K562 (cell line): ENCODE results near the gene GNG3. TPM values are rescaled to one million over a fixed set of nuclear protein-coding genes. Genes with fewer than 3 reads are reported as not detected.

ENCODE experiments used
- ATAC-seq: fragments of 200-7000 bp; cut with Tn5 transposase; 3 replicates; pipeline ENCODE4 v1.9.1; 2020; ENCODE audit warnings: moderate library complexity
- BruUV-seq: library from RNA; stranded (reverse); fragments of 400-500 nt; replicated peaks from 2 replicates; lab custom pipeline; 2021; lab: Mats Ljungman, UMichigan
- CTCF ChIA-PET: fragments of 300-600 bp; formaldehyde crosslinking; extraction: SDS; loops from one replicate; lab custom pipeline; 2021; ENCODE audit warnings: low intra/inter-chr PET ratio; lab: Yijun Ruan, JAX
- POLR2A ChIA-PET: fragments of 300-600, 350-650 bp; sonication (Branson Sonifier 250); formaldehyde crosslinking; extraction: SDS; loops from one replicate; lab custom pipeline; 2021; ENCODE audit warnings: antibody characterized with exemption, inconsistent platforms; lab: Yijun Ruan, JAX
- DNase-seq, 4 experiments: peaks; one replicate each; pipeline versions ENCODE4 v3.0.0 to v3.0.0-alpha.2; 2011 to 2018; ENCODE audit warnings: low spot score in 3 of 4, mixed read lengths in 3 of 4; ENCODE audit errors: extremely low read depth in 1 of 4
- FAIRE-seq: peaks from 2 replicates; lab custom pipeline; 2011; peaks lifted over from hg19 to GRCh38; lab: Jason Lieb, UNC
- H2AFZ ChIP-seq: 2 replicates; pipeline ENCODE4 v1.6.0; 2011; ENCODE audit warnings: low read depth, low read length, control low read depth, inconsistent platforms
- H3K27ac ChIP-seq: fragments of 200-600 bp; 3 replicates; pipeline ENCODE4 v1.8.0; 2011; ENCODE audit warnings: low read depth, mild to moderate bottlenecking, control low read depth, inconsistent platforms, low read length, moderate library complexity, mixed read lengths; ENCODE audit errors: extremely low read depth
- H3K27me3 ChIP-seq, 2 experiments: fragments of 300-600 bp in 1 of 2; 2 replicates in 1 of 2; 3 replicates in 1 of 2; pipeline versions ENCODE4 v1.6.0 to v1.8.0; 2011; ENCODE audit warnings: inconsistent platforms in 2 of 2, low read length in 2 of 2, mild to moderate bottlenecking in 1 of 2, mixed read lengths in 1 of 2, moderate library complexity in 1 of 2; ENCODE audit not compliant: control insufficient read depth in 2 of 2, insufficient read depth in 2 of 2
- H3K36me3 ChIP-seq: fragments of 300-600 bp; 3 replicates; pipeline ENCODE4 v1.8.0; 2011; ENCODE audit warnings: mild to moderate bottlenecking, low read length, inconsistent platforms; ENCODE audit not compliant: control insufficient read depth, insufficient read depth
- H3K4me1 ChIP-seq, 2 experiments: fragments of 200-600 bp in 1 of 2; replicated peaks in 1 of 2; 2 replicates in 1 of 2; 3 replicates in 1 of 2; pipeline versions ENCODE4 v1.5.1 to v1.8.0; 2011; ENCODE audit warnings: inconsistent platforms in 2 of 2, low read length in 2 of 2, mild to moderate bottlenecking in 1 of 2, mixed read lengths in 1 of 2, moderate library complexity in 1 of 2; ENCODE audit not compliant: control insufficient read depth in 2 of 2, insufficient read depth in 2 of 2
- H3K4me2 ChIP-seq: 2 replicates; pipeline ENCODE4 v1.6.1; 2011; ENCODE audit warnings: low read length, control low read depth, inconsistent platforms, mixed read lengths; ENCODE audit not compliant: insufficient read depth
- H3K4me3 ChIP-seq: fragments of 200-600 bp; sonication (generic), shearing (Covaris generic); 2 replicates; pipeline ENCODE4 v1.5.1; 2016; ENCODE audit warnings: control low read depth, inconsistent platforms
- H3K79me2 ChIP-seq: fragments of 200-600 bp; 3 replicates; pipeline ENCODE4 v1.8.0; 2011; ENCODE audit warnings: low read length, inconsistent platforms; ENCODE audit not compliant: control insufficient read depth, insufficient read depth
- H3K9ac ChIP-seq, 2 experiments: 2 replicates each; pipeline versions ENCODE4 v1.6.0 to v1.6.1; 2011; ENCODE audit warnings: low read depth in 2 of 2, low read length in 2 of 2, control low read depth in 1 of 2, inconsistent platforms in 1 of 2, mild to moderate bottlenecking in 1 of 2, mixed read lengths in 1 of 2; ENCODE audit not compliant: insufficient read depth in 1 of 2
- H3K9me1 ChIP-seq: one replicate; pipeline ENCODE4 v1.6.0; 2011; ENCODE audit warnings: inconsistent platforms, mild to moderate bottlenecking, low read length, moderate library complexity; ENCODE audit not compliant: control insufficient read depth, insufficient read depth
- H3K9me3 ChIP-seq: replicated peaks from 2 replicates; pipeline ENCODE4 v1.5.1; 2011; ENCODE audit warnings: low read depth, low read length, inconsistent platforms; ENCODE audit not compliant: control insufficient read depth, insufficient read depth
- H4K20me1 ChIP-seq: replicated peaks from 2 replicates; pipeline ENCODE4 v1.6.1; 2011; ENCODE audit warnings: low read length, inconsistent platforms, mixed read lengths; ENCODE audit not compliant: control insufficient read depth, insufficient read depth
- CHD1 ChIP-seq: fragments of 200-600 bp; sonication (generic); IDR thresholded peaks from one replicate; pipeline ENCODE4 v1.6.1; 2012; ENCODE audit warnings: mild to moderate bottlenecking, moderate library complexity, low read length, inconsistent platforms
- ELK1 ChIP-seq: sonication (generic); formaldehyde crosslinking; IDR thresholded peaks from 2 replicates; pipeline ENCODE4 v1.8.1; 2022; ENCODE audit warnings: missing genetic modification reagents
- HNRNPK ChIP-seq: fragments of 200-400 bp; formaldehyde crosslinking; IDR thresholded peaks from one replicate; pipeline ENCODE4 v1.6.1; 2018; ENCODE audit warnings: mild to moderate bottlenecking, low read depth, low read length; ENCODE audit not compliant: poor library complexity, severe bottlenecking
- KHSRP ChIP-seq: fragments of 450-650 bp; IDR thresholded peaks from 2 replicates; pipeline ENCODE4 v1.6.1; 2017
- SIN3A ChIP-seq, 2 experiments: fragments of 150-350 bp in 1 of 2; IDR thresholded peaks; 2 replicates each; pipeline ENCODE4 v1.6.1; 2011 to 2016; ENCODE audit warnings: borderline replicate concordance in 2 of 2, low read depth in 2 of 2, low read length in 2 of 2, mild to moderate bottlenecking in 2 of 2, moderate library complexity in 2 of 2; ENCODE audit not compliant: control insufficient read depth in 1 of 2
- ZBTB17 ChIP-seq: fragments of 450-650 bp; formaldehyde crosslinking; IDR thresholded peaks from 2 replicates; pipeline ENCODE4 v1.4.0; 2020; ENCODE audit warnings: mild to moderate bottlenecking
- ZNF174 ChIP-seq: fragments of 250-450 bp; sonication (Bioruptor Pico); IDR thresholded peaks from 2 replicates; pipeline ENCODE4 v1.4.0; 2020; ENCODE audit warnings: mild to moderate bottlenecking
- ZNF347 ChIP-seq: fragments of 450-650 bp; formaldehyde crosslinking; IDR thresholded peaks from 2 replicates; pipeline ENCODE4 v1.4.0; 2020; ENCODE audit warnings: low read depth, mild to moderate bottlenecking, moderate library complexity
- WGBS: fragments of 100-300 bp; shearing (Covaris generic); methylation state at CpG from one replicate; pipeline ENCODE4 v1.1.6; 2016; ENCODE audit warnings: low coverage, mixed read lengths; ENCODE audit not compliant: insufficient coverage; ENCODE audit errors: missing lambda C conversion rate; 5-methylcytosine and 5-hydroxymethylcytosine counted together
- in situ Hi-C: fragments of 300-500 bp; cut with MboI; formaldehyde crosslinking; loops from 4 replicates; pipeline ENCODE4 v1.15.0; 2018; ENCODE audit warnings: inconsistent platforms, mixed read lengths
- intact Hi-C: fragments of 100-400 bp; cut with micrococcal nuclease; formaldehyde crosslinking; loops from 2 replicates; pipeline ENCODE4 v1.14.2; 2022
- polyA plus RNA-seq, 8 experiments: library from polyadenylated mRNA; depleted of rRNA in 4 of 8; stranded (reverse) in 5 of 8; unstranded in 3 of 8; fragments of >200 nt; fragmentation: Nextera tagmentation in 2 of 8; fragmentation: Illumina TruSeq in 1 of 8; extraction: Ambion mirVana in 2 of 8; extraction: Trizol in 1 of 8; gene quantifications; 2 replicates each; pipeline versions ENCODE4 v1.2.1 to v1.2.3, GENCODE V29; 2011 to 2014; ENCODE audit warnings: inconsistent platforms in 1 of 8, missing spikeins in 1 of 8
- total RNA-seq, 7 experiments: library from RNA; depleted of rRNA in 6 of 7; stranded (reverse); fragments of >200 nt in 6 of 7; fragmentation: Illumina TruSeq in 2 of 7; extraction: Trizol in 2 of 7; gene quantifications; 2 replicates each; pipeline versions ENCODE4 v1.2.1 to v1.2.3, GENCODE V29; 2011 to 2021; ENCODE audit warnings: low replicate concordance in 1 of 7

Gene GNG3
- total and polyA plus RNA-seq, 9 of the 15 experiments (the other 6 are each of a cell fraction or from before 2014, with no cell fraction given) = 0.07 TPM; not detected in 8

GRCh38 chr11:62716816-62717215, 9.3 kb downstream of the GNG3 start:
- no peak overlapping the region for H3K27ac ChIP-seq
- no peaks in the 10 kb centered on the region for H3K9me1 ChIP-seq
- no peak overlapping the region for H3K4me2 ChIP-seq
- no peak overlapping the region for H2AFZ ChIP-seq
- no peaks in the 10 kb centered on the region for H3K27me3 ChIP-seq
- intact Hi-C loops = no loop called here
- H3K36me3 ChIP-seq = peaks cover 97% of the 10 kb centered on the region
- H3K4me1 ChIP-seq = peaks cover 7 to 9% of the 10 kb centered on the region in 2 experiments; a peak in 4 of 5 replicates
- 94% methylated on average over 11 of the region's 11 CpGs for WGBS
- no peak overlapping the region for H3K9ac ChIP-seq
- DNase-seq (no peak), FAIRE-seq (no peak), ATAC-seq (no peak)
- no peaks in the 10 kb centered on the region for H3K9me3 ChIP-seq
- ChIA-PET POLR2A (interaction anchor here (0.7 to 5.9 kb wide), 3 partner anchors 10 to 13 kb away, joined by 4 to 29 read pairs (median 11); partner anchors contain the start of genes BSCL2, GNG3 and HNRNPUL2), CTCF (no interaction called here)
- no TSS peak for BruUV-seq
- no peak for TF ChIP-seq CHD1
- in situ Hi-C loops = no loop called here
- peaks cover 4% of the 10 kb centered on the region; the same call in 1 of the 2 replicates for H4K20me1 ChIP-seq
- H3K79me2 ChIP-seq = peaks cover 42% of the 10 kb centered on the region; the same call in 2 of the 3 replicates
- no peak overlapping the region for H3K4me3 ChIP-seq

GRCh38 chr11:62719302-62719978, 12.0 kb downstream of the GNG3 start:
- POLR2A ChIA-PET = interaction anchor here (0.6 to 5.9 kb wide), 6 partner anchors 7 to 121 kb away, joined by 3 to 29 read pairs (median 3); partner anchors contain the start of genes BSCL2, GNG3 and HNRNPUL2
- ATAC-seq (no peak), FAIRE-seq (no peak), DNase-seq (no peak)
- 71% methylated on average over 2 of the region's 2 CpGs for WGBS
- Histone ChIP-seq H3K27me3 (no peaks in the 10 kb centered on the region), H3K4me3 (no peak overlapping the region), H3K9me1 (no peaks in the 10 kb centered on the region), H3K9me3 (no peaks in the 10 kb centered on the region), H3K36me3 (peaks cover 99% of the 10 kb centered on the region), H4K20me1 (no peaks in the 10 kb centered on the region), H2AFZ (no peak overlapping the region), H3K79me2 (peaks cover 55% of the 10 kb centered on the region), H3K9ac (no peak overlapping the region), H3K4me1 (peaks cover 3 to 8% of the 10 kb centered on the region in 2 experiments; a peak in 3 of 5 replicates), H3K27ac (no peak overlapping the region), H3K4me2 (no peak overlapping the region)
- CTCF ChIA-PET = no interaction called here
- in situ Hi-C loops = no loop called here
- BruUV-seq = no TSS peak
- intact Hi-C loops = no loop called here
- no peak for TF ChIP-seq ZNF347 (CRISPR knock-in tag)
- no peak for TF ChIP-seq HNRNPK
- TF ChIP-seq ELK1 = no peak
- no peak for TF ChIP-seq ZNF174
- no peak for TF ChIP-seq KHSRP
- TF ChIP-seq SIN3A (IDR thresholded peaks at IDR 0.05; ENCODE audit: borderline replicate concordance in 2 of 2, control insufficient read depth in 1 of 2, low read depth in 2 of 2, low read length in 2 of 2) = no peak
- TF ChIP-seq ZBTB17 = no peak
